Measurements from ENCODE around the gene GNPDA2. TPM values are rescaled to one million over a fixed set of nuclear protein-coding genes. Genes with fewer than 3 reads are reported as not detected.

GNPDA2 gene
- total and polyA plus RNA-seq, 2 of the 4 experiments (the other 2 are of a cell fraction): 11.0 to 13.4 TPM

GRCh38 chr4:44704673-44705072 lies 21.7 kb downstream of the GNPDA2 start:
- H2AK5ac ChIP-seq (ENCODE audit: low read depth, low read length): no peak overlapping the region
- WGBS, 2 experiments (ENCODE audit: extremely low coverage in 2 of 2, insufficient read length in 1 of 2): no CpG with 5 or more reads among the region's 4 CpGs
- no peaks in the 10 kb centered on the region for H3K9me1 ChIP-seq (ENCODE audit: insufficient read depth, low read length)
- no peak overlapping the region for H3K23ac ChIP-seq (ENCODE audit: low read depth, low read length)
- H4K5ac ChIP-seq (ENCODE audit: low read depth, low read length): no peak overlapping the region
- H2BK15ac ChIP-seq (ENCODE audit: low read depth, low read length): no peak overlapping the region
- no peak overlapping the region for H3K4me3 ChIP-seq (ENCODE audit: insufficient read depth, low read depth, low read length)
- H2AK9ac ChIP-seq (replicated peaks; ENCODE audit: low read depth, low read length, poor library complexity): no peak overlapping the region
- no peaks in the 10 kb centered on the region for H3K79me1 ChIP-seq (ENCODE audit: low read depth in 1 of 2, low read length in 2 of 2)
- no peak overlapping the region for H4K8ac ChIP-seq (ENCODE audit: low read depth in 2 of 2, low read length in 2 of 2)
- in situ Hi-C loops (cut with MboI; ENCODE audit: low sequenced_read_pairs) (no loop called here), dilution Hi-C loops (cut with HindIII; ENCODE audit: low sequenced_read_pairs, unreplicated experiment) (no loop called here), intact Hi-C loops (cut with micrococcal nuclease) (no loop called here)
- no peak overlapping the region for H3K9ac ChIP-seq (ENCODE audit: low read depth, low read length)
- H3K14ac ChIP-seq (replicated peaks; ENCODE audit: low read depth, low read length): no peak overlapping the region
- H3K27me3 ChIP-seq (ENCODE audit: control insufficient read depth, insufficient read depth, low read length): no peaks in the 10 kb centered on the region
- TF ChIP-seq USF2 (IDR thresholded peaks at IDR 0.05; ENCODE audit: low read depth, low read length): no peak
- no peak for TF ChIP-seq CEBPB (IDR thresholded peaks at IDR 0.05; ENCODE audit: low read depth, low read length)
- no peak overlapping the region for H2BK20ac ChIP-seq (ENCODE audit: low read depth, low read length)
- no peak overlapping the region for H3K56ac ChIP-seq (ENCODE audit: extremely low read depth, insufficient read depth, low read length)
- BruUV-seq (replicated peaks): no TSS peak
- no peak overlapping the region for H2AFZ ChIP-seq (replicated peaks; ENCODE audit: low read length, poor library complexity)
- H2BK120ac ChIP-seq (ENCODE audit: low read depth, low read length): no peak overlapping the region
- no peaks in the 10 kb centered on the region for H3K9me3 ChIP-seq (ENCODE audit: control insufficient read depth, insufficient read depth, low read length)
- H3K27ac ChIP-seq (ENCODE audit: insufficient read depth, low read length): no peak overlapping the region
- H4K20me1 ChIP-seq (ENCODE audit: insufficient read depth, low read length): no peaks in the 10 kb centered on the region
- POLR2A ChIA-PET (ENCODE audit: unreplicated experiment): no interaction called here
- H4K91ac ChIP-seq (ENCODE audit: insufficient read depth, low read depth, low read length): no peak overlapping the region
- peaks cover 16% of the 10 kb centered on the region for H3K36me3 ChIP-seq (ENCODE audit: control insufficient read depth, insufficient read depth, low read length)
- no peaks in the 10 kb centered on the region for H3K4me1 ChIP-seq (ENCODE audit: control insufficient read depth, insufficient read depth, low read length)
- CTCF ChIA-PET: interaction anchor here (0.6 kb wide), 1 partner anchor 24 kb away, joined by 3 read pairs; no protein-coding TSS in a partner anchor
- ATAC-seq (ENCODE audit: low read depth): no peak
- no peak overlapping the region for H3K4ac ChIP-seq (ENCODE audit: low read depth, low read length)
- no peak overlapping the region for H3K18ac ChIP-seq (ENCODE audit: low read depth, low read length)
- no peak overlapping the region for H2BK5ac ChIP-seq (ENCODE audit: low read depth, low read length, poor library complexity, severe bottlenecking)
- DNase-seq: no peak
- no peak overlapping the region for H3K4me2 ChIP-seq (ENCODE audit: low read depth, low read length)
